Transverse colon (tissue), 1 donor: ENCODE measurements around the gene VWA3B.

Experiments used
- EP300 ChIP-seq: sonication (generic); formaldehyde crosslinking; IDR thresholded peaks from one replicate; pipeline ENCODE4 v1.6.1; 2017; ENCODE audit warnings: antibody characterized with exemption, low read depth
- POLR2A ChIP-seq: fragments of 450-650 bp; IDR thresholded peaks from one replicate; pipeline ENCODE4 v1.6.1; 2016; ENCODE audit warnings: antibody characterized with exemption, mild to moderate bottlenecking, moderate library complexity

GRCh38 chr2:98086491-98087446, at the start of gene VWA3B:
- TF ChIP-seq EP300 (peak; percentile 56), POLR2A (peak; percentile 73)
